Measurements from ENCODE around the gene AFTPH.

AFTPH gene

GRCh38 chr2:64615192-64615763 lies 91.2 kb downstream of the AFTPH start:
- DNase-seq, result no peak

GRCh38 chr2:64615844-64616536 lies 91.9 kb downstream of the AFTPH start:
- DNase-seq, result no peak

GRCh38 chr2:64617631-64618151 lies 93.6 kb downstream of the AFTPH start:
- DNase-seq, result no peak

- no peak for DNase-seq
Observed at GRCh38 chr2:64620661-64621060, 96.5 kb downstream of the AFTPH start.

- DNase-seq, result no peak
Observed at GRCh38 chr2:64622443-64623241, 98.5 kb downstream of the AFTPH start.

GRCh38 chr2:64623242-64623850 lies 99.2 kb downstream of the AFTPH start:
- DNase-seq, result no peak

GRCh38 chr2:64624108-64624610 lies 100.0 kb downstream of the AFTPH start:
- DNase-seq, result no peak

GRCh38 chr2:64624862-64625261 lies 100.7 kb downstream of the AFTPH start:
- DNase-seq, result no peak

GRCh38 chr2:64625299-64626145 lies 101.4 kb downstream of the AFTPH start:
- DNase-seq, result no peak

- DNase-seq, result no peak
Observed at GRCh38 chr2:64626146-64626809, 102.2 kb downstream of the AFTPH start.

- no peak for DNase-seq
Observed at GRCh38 chr2:64626963-64627760, 103.0 kb downstream of the AFTPH start.

GRCh38 chr2:64627860-64628841 lies 104.0 kb downstream of the AFTPH start:
- no peak for DNase-seq

GRCh38 chr2:64629329-64629781 lies 105.2 kb downstream of the AFTPH start:
- DNase-seq, result no peak

GRCh38 chr2:64629875-64630274 lies 105.7 kb downstream of the AFTPH start:
- no peak for DNase-seq

GRCh38 chr2:64630752-64631151 lies 106.6 kb downstream of the AFTPH start:
- DNase-seq, result no peak

GRCh38 chr2:64631771-64632170 lies 107.6 kb downstream of the AFTPH start:
- no peak for DNase-seq

GRCh38 chr2:64632835-64633819 lies 109.0 kb downstream of the AFTPH start:
- DNase-seq, result no peak
